Smooth muscle cell (in vitro differentiated cells): ENCODE measurements around the gene RPAIN. TPM values are rescaled to one million over a fixed set of nuclear protein-coding genes. Genes with fewer than 3 reads are reported as not detected.

Source experiments
- DNase-seq: peaks from one replicate; lab custom pipeline; 2025; ENCODE audit not compliant: unreplicated experiment; lab: John Stamatoyannopoulos, UW
- H2AFZ ChIP-seq: fragments of 200-600 bp; sonication (generic); 2 replicates; pipeline ENCODE4 v1.6.0; 2016; ENCODE audit warnings: antibody characterized with exemption, low read depth, mild to moderate bottlenecking
- H3F3A ChIP-seq: fragments of 200-600 bp; sonication (generic); 2 replicates; pipeline ENCODE4 v1.6.0; 2017; ENCODE audit warnings: antibody characterized with exemption, low read depth
- H3K27ac ChIP-seq: fragments of 200-600 bp; sonication (generic); 2 replicates; pipeline ENCODE4 v1.5.1; 2016; ENCODE audit warnings: low read depth, mild to moderate bottlenecking
- H3K27me3 ChIP-seq: fragments of 200-600 bp; sonication (generic); 2 replicates; pipeline ENCODE4 v1.6.1; 2016; ENCODE audit warnings: low read depth, mild to moderate bottlenecking
- H3K36me3 ChIP-seq: fragments of 200-600 bp; sonication (generic); 2 replicates; pipeline ENCODE4 v1.5.1; 2016; ENCODE audit warnings: low read depth
- H3K4me1 ChIP-seq: fragments of 200-600 bp; sonication (generic); 2 replicates; pipeline ENCODE4 v1.5.1; 2016; ENCODE audit warnings: low read depth
- H3K4me2 ChIP-seq: fragments of 200-600 bp; sonication (generic); 2 replicates; pipeline ENCODE4 v1.6.0; 2016; ENCODE audit warnings: mild to moderate bottlenecking
- H3K4me3 ChIP-seq: fragments of 200-600 bp; sonication (generic); 2 replicates; pipeline ENCODE4 v1.5.1; 2016; ENCODE audit warnings: mild to moderate bottlenecking
- H3K79me2 ChIP-seq: fragments of 200-600 bp; sonication (generic); 2 replicates; pipeline ENCODE4 v1.6.0; 2016; ENCODE audit warnings: low read depth, mild to moderate bottlenecking
- H3K9ac ChIP-seq: fragments of 200-600 bp; sonication (generic); 2 replicates; pipeline ENCODE4 v1.6.0; 2016; ENCODE audit warnings: low read depth
- H3K9me3 ChIP-seq: fragments of 200-600 bp; sonication (generic); replicated peaks from 2 replicates; pipeline ENCODE4 v1.5.1; 2016; ENCODE audit warnings: low read depth
- H4K20me1 ChIP-seq: fragments of 200-600 bp; sonication (generic); 2 replicates; pipeline ENCODE4 v1.6.0; 2016; ENCODE audit warnings: low read depth
- WGBS: methylation state at CpG from one replicate; pipeline ENCODE4 v1.1.7; 2016; ENCODE audit warnings: low lambda C conversion rate; 5-methylcytosine and 5-hydroxymethylcytosine counted together
- polyA plus RNA-seq: library from polyadenylated mRNA; unstranded; fragments of >200 nt; fragmentation: Nextera tagmentation; extraction: Ambion mirVana; gene quantifications from 2 replicates; pipeline ENCODE4 v1.2.1, GENCODE V29; 2016
- total RNA-seq: library from RNA; depleted of rRNA; stranded (reverse); fragments of >200 nt; gene quantifications from 2 replicates; pipeline ENCODE4 v1.2.3, GENCODE V29; 2014
- TF ChIP-seq, protein P1 (sequence below): fragments of 200-600 bp; sonication (generic); IDR thresholded peaks from 2 replicates; pipeline ENCODE4 v1.5.1; 2017; ENCODE audit warnings: borderline replicate concordance, mild to moderate bottlenecking, antibody characterized with exemption; ENCODE audit not compliant: insufficient read depth, poor library complexity, severe bottlenecking

RPAIN gene, protein sequence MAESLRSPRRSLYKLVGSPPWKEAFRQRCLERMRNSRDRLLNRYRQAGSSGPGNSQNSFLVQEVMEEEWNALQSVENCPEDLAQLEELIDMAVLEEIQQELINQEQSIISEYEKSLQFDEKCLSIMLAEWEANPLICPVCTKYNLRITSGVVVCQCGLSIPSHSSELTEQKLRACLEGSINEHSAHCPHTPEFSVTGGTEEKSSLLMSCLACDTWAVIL
- total RNA-seq, result 42.8 and 56.0 TPM in 2 replicates
- polyA plus RNA-seq, result 28.8 and 39.1 TPM in 2 replicates

DNA sequence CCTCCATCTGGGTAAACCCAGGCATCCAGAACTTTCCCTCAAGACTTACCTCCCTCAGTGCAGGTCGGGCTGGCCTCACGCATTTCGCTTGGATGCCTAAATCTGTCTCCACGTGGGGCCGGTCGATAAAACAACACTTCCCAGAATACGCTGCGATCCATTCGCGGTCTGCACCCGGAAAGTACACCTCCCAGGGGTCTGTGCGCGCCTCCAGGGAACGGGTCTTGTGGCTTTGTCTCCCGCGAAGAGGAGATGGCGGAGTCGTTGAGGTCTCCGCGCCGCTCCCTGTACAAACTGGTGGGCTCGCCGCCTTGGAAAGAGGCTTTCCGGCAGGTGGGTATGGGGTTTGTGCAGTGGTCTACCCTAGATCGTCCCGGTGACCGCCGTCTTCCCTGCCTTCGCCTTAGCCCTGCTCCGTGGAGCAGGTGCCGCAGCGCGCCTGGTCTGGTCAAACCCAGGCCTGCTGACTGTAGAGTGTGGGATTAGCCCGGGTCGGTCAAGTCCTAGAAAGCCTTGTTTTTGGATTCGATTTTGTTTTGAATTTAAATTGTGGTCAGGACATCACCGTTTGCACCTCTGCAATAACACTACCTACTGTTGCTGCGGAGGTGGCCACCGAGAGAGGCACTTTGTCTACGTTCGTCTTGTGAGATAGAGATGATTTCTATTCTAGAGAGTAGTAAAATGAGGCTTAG is at the start of gene RPAIN:
Gene RPAIN, plus strand, starts transcription at position 224 of the 695 bp plus-strand sequence. Its CDS starts 29 bp downstream, at position 253.
- H2AFZ ChIP-seq, result peak within 1 kb of the TSS; percentile 88
- TF ChIP-seq, protein P1, sequence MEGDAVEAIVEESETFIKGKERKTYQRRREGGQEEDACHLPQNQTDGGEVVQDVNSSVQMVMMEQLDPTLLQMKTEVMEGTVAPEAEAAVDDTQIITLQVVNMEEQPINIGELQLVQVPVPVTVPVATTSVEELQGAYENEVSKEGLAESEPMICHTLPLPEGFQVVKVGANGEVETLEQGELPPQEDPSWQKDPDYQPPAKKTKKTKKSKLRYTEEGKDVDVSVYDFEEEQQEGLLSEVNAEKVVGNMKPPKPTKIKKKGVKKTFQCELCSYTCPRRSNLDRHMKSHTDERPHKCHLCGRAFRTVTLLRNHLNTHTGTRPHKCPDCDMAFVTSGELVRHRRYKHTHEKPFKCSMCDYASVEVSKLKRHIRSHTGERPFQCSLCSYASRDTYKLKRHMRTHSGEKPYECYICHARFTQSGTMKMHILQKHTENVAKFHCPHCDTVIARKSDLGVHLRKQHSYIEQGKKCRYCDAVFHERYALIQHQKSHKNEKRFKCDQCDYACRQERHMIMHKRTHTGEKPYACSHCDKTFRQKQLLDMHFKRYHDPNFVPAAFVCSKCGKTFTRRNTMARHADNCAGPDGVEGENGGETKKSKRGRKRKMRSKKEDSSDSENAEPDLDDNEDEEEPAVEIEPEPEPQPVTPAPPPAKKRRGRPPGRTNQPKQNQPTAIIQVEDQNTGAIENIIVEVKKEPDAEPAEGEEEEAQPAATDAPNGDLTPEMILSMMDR, result no peak
- WGBS, result under 1% methylated on average over 41 of the region's 41 CpGs
- peak within 1 kb of the TSS; percentile 96 for H3K27ac ChIP-seq
- no peaks in the 10 kb centered on the region for H3K9me3 ChIP-seq
- peaks cover 14% of the 10 kb centered on the region for H3K4me1 ChIP-seq
- no peaks in the 10 kb centered on the region for H3K27me3 ChIP-seq
- H3K36me3 ChIP-seq, result peaks cover 3% of the 10 kb centered on the region
- H3K4me3 ChIP-seq, result peak within 1 kb of the TSS; percentile 85
- peak; percentile 86 for DNase-seq
- H3F3A ChIP-seq, result no peaks in the 10 kb centered on the region
- H3K4me2 ChIP-seq, result peak within 1 kb of the TSS; percentile 95
- H3K9ac ChIP-seq, result peak within 1 kb of the TSS; percentile 96
- peaks cover 49% of the 10 kb centered on the region for H3K79me2 ChIP-seq
- H4K20me1 ChIP-seq, result peaks cover 5% of the 10 kb centered on the region

DNA sequence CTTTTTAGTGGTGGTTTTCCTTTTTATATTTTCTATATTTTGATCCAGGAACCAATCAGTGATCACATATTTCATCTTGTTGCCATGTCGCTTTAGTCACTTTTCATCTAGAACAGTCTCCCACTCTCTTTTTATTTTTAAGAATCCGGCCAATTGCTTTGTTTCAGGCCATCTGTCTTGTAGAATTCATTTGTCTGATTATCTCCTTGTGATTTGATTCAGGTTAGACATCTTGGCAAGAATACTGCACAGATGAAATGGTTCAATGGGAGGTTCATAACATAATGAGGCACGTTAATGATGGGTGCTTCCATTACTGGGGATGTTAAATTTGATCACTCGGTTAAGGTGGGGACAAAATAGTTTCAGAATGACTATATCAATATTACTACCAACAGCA is 49.6 kb upstream of the RPAIN start:
- no peak for DNase-seq
- Histone ChIP-seq H3K79me2 (no peaks in the 10 kb centered on the region), H3K4me2 (no peak overlapping the region), H3F3A (no peaks in the 10 kb centered on the region), H2AFZ (no peak overlapping the region), H4K20me1 (no peaks in the 10 kb centered on the region), H3K9me3 (no peaks in the 10 kb centered on the region), H3K4me1 (no peaks in the 10 kb centered on the region), H3K27ac (no peak overlapping the region), H3K4me3 (no peak overlapping the region), H3K27me3 (no peaks in the 10 kb centered on the region), H3K9ac (no peak overlapping the region), H3K36me3 (no peaks in the 10 kb centered on the region)
- over 99% methylated on average over 4 of the region's 4 CpGs for WGBS
- TF ChIP-seq, protein P1, result no peak

DNA sequence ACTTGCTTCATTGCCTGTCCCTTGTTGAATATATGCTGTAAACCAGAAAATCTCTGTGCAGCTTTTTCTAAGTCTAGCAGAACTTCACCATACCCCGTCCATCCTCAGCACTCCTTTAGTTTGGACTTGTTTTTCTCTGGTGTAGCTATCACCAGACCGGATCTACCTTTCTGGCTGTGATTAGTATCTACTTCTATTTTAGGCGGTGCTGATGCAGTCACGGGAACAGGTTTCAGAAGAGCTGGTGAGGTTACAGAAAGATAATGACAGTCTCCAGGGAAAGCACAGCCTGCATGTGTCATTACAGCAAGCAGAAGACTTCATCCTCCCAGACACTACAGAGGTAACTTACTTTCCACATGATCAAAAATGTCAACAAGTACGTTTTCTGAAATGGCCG is 46.9 kb upstream of the RPAIN start:
- Histone ChIP-seq H3K27me3 (no peaks in the 10 kb centered on the region), H3K4me2 (no peak overlapping the region), H2AFZ (no peak overlapping the region), H3K36me3 (no peaks in the 10 kb centered on the region), H3K79me2 (no peaks in the 10 kb centered on the region), H3K9me3 (no peaks in the 10 kb centered on the region), H3K4me1 (no peaks in the 10 kb centered on the region), H3K27ac (no peak overlapping the region), H3F3A (no peaks in the 10 kb centered on the region), H3K4me3 (no peak overlapping the region), H4K20me1 (no peaks in the 10 kb centered on the region), H3K9ac (no peak overlapping the region)
- WGBS, result 71% methylated on average over 6 of the region's 6 CpGs
- TF ChIP-seq, protein P1, result no peak
- DNase-seq, result no peak
